OCI-LY7 (cell line): Measurements from ENCODE around the gene E2F3.

Experiments
- EZH2phosphoT487 ChIP-seq: fragments of 200-600 bp; sonication (generic); IDR thresholded peaks from 2 replicates; pipeline ENCODE4 v1.6.1; 2018; ENCODE audit warnings: low read depth, borderline replicate concordance, mild to moderate bottlenecking, mixed run types, antibody characterized with exemption, low read length, moderate library complexity, mixed read lengths
- TF ChIP-seq, protein P1 (sequence below): fragments of 200-600 bp; sonication (generic); conservative IDR thresholded peaks from 2 replicates; pipeline ENCODE4 v1.5.1; 2014; ENCODE audit warnings: mild to moderate bottlenecking, antibody characterized with exemption, low read length, moderate library complexity, mixed read lengths

DNA sequence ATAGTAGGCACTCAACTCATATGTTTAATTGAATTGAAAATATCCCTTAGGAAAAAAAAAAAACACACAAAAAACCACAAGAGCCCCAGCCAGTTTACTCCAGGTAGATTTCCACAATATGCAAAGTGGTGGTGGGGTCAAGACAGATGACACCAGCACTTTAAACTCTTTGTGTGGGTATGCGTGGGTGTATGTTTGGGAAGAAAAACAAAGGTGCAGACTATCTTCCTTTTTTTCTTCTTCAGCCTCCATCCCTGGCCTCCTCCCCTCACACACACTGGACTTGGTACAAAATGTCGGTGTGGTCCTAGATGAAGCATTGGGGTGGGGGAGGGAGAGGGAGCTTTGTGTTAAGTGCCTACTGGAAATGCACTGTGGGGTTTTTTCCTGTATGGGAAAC lies 90.4 kb downstream of the E2F3 start:
- TF ChIP-seq, protein P1, sequence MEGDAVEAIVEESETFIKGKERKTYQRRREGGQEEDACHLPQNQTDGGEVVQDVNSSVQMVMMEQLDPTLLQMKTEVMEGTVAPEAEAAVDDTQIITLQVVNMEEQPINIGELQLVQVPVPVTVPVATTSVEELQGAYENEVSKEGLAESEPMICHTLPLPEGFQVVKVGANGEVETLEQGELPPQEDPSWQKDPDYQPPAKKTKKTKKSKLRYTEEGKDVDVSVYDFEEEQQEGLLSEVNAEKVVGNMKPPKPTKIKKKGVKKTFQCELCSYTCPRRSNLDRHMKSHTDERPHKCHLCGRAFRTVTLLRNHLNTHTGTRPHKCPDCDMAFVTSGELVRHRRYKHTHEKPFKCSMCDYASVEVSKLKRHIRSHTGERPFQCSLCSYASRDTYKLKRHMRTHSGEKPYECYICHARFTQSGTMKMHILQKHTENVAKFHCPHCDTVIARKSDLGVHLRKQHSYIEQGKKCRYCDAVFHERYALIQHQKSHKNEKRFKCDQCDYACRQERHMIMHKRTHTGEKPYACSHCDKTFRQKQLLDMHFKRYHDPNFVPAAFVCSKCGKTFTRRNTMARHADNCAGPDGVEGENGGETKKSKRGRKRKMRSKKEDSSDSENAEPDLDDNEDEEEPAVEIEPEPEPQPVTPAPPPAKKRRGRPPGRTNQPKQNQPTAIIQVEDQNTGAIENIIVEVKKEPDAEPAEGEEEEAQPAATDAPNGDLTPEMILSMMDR = no peak
- TF ChIP-seq EZH2phosphoT487 = no peak
